WTC11 (cell line): ENCODE data around the gene CUEDC1.

Experiments used
- CREM ChIP-seq: sonication (generic); formaldehyde crosslinking; IDR thresholded peaks from 2 replicates; pipeline ENCODE4 v1.8.1; 2022; ENCODE audit warnings: mild to moderate bottlenecking, missing genetic modification reagents, moderate library complexity
- CTCF ChIP-seq: fragments of 200-600 bp; IDR thresholded peaks from 2 replicates; pipeline ENCODE4 v1.8.0; 2022; ENCODE audit warnings: antibody characterized with exemption
- ESRRA ChIP-seq: sonication (generic); formaldehyde crosslinking; IDR thresholded peaks from 2 replicates; pipeline ENCODE4 v1.8.1; 2022; ENCODE audit warnings: mild to moderate bottlenecking, missing genetic modification reagents, borderline replicate concordance
- FOXJ3 ChIP-seq: sonication (generic); formaldehyde crosslinking; IDR thresholded peaks from 2 replicates; pipeline ENCODE4 v1.9.0; 2021; ENCODE audit warnings: missing genetic modification reagents, mild to moderate bottlenecking, borderline replicate concordance
- JUN ChIP-seq: sonication (generic); formaldehyde crosslinking; IDR thresholded peaks from 2 replicates; pipeline ENCODE4 v1.8.0; 2023; ENCODE audit warnings: mild to moderate bottlenecking, missing genetic modification reagents
- NFYB ChIP-seq: sonication (generic); formaldehyde crosslinking; conservative IDR thresholded peaks from 2 replicates; pipeline ENCODE4 v1.8.0; 2022; ENCODE audit warnings: low read depth, missing genetic modification reagents
- USF1 ChIP-seq: sonication (generic); formaldehyde crosslinking; IDR thresholded peaks from 2 replicates; pipeline ENCODE4 v1.8.0; 2022; ENCODE audit warnings: mild to moderate bottlenecking, missing genetic modification reagents
- ZNF263 ChIP-seq: sonication (generic); formaldehyde crosslinking; IDR thresholded peaks from 2 replicates; pipeline ENCODE4 v1.8.1; 2022; ENCODE audit warnings: low read depth, mild to moderate bottlenecking, moderate library complexity, missing genetic modification reagents

GRCh38 chr17:57999496-58000017 lies 44.3 kb upstream of the CUEDC1 start:
- TF ChIP-seq ESRRA (CRISPR knock-in tag): no peak
- TF ChIP-seq FOXJ3 (CRISPR knock-in tag): no peak
- TF ChIP-seq CTCF: peak; percentile 46
- TF ChIP-seq NFYB (CRISPR knock-in tag): no peak
- no peak for TF ChIP-seq USF1 (CRISPR knock-in tag)
- TF ChIP-seq ZNF263 (CRISPR knock-in tag): no peak
- no peak for TF ChIP-seq CREM (CRISPR knock-in tag)
- no peak for TF ChIP-seq JUN (CRISPR knock-in tag)
